ENCODE measurements around the gene RSPH6A.
"Not testable (repeated sequence)": the region's sequence is repeated elsewhere in the genome, so short reads cannot be mapped to it uniquely, and the experiment has no call there.

RSPH6A gene

DNA sequence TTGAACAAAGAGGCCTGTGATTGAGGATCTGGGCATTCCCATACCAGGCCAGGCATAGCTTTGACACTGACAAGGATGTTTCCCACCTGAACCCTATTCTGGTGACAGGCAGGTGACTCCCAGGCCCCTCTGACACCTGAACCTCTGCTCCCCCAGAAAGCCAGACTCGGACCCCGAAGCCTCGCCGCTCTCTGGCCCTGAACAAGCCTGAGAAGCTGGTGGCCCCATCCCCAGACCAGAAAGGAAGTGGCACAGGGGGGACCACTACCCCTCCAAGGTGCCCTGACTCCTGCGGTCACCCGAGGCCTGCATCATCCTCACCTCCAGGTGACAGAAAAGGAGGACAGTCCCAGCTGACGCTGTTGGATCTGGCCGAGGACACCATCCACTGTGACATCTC is 60.8 kb downstream of the RSPH6A start:
- ATAC-seq (replicated peaks): no peak
- H3K27me3 Mint-ChIP-seq: peaks cover 0 to 4% of the 10 kb centered on the region in 2 donors

DNA sequence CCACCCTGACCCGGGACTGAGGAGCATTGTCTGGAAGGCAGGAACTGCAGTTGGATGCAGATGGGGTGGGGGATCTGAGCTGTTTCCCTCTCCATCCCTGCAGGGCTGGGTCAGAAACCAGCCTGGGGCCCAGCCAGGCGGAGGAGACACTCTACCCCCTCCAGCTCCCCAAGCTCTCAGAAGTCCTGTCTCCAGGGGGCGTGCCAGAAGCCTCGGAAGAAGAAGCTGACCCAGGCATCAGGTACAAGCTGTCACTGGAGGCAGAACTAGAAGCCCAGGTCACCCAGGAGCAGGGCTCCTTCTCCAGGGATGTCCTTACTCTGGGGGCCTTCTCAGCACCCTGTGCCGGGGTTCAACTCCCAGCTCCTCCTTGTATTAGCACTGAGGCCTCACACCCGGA is 61.6 kb downstream of the RSPH6A start:
- peaks cover 0 to under 1% of the 10 kb centered on the region in 2 donors for H3K27me3 Mint-ChIP-seq
- no peak overlapping the region for H3K4me3 Mint-ChIP-seq

More for the DNA sequence above, 60.8 kb downstream of the RSPH6A start:
- Mint-ChIP-seq H3K36me3 (ENCODE audit: insufficient read depth) (no peaks in the 10 kb centered on the region), H3K27ac (no peak overlapping the region), H3K4me3 (no peak overlapping the region), H3K4me1 (ENCODE audit: low read depth in 2 of 2) (no peaks in the 10 kb centered on the region), H3K9me3 (no peaks in the 10 kb centered on the region)
- no peak for DNase-seq

DNA sequence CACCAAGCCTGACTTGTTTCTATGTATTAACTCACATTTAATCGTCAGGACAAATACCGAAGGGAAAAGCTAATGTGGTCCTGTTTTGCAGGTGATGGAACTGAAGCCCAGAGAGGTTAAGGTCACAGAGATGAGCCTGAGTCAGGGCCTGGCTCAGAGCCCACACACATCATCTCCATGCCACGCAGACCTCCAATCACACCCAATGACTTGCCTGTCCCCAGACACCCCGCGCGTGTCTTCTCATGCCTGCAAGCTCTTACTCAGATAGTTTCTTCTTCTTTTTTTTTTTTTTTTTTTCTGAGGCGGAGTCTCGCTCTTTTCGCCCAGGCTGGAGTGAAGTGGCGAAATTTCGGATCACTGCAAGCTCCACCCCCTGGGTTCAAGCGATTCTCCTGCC is 62.5 kb downstream of the RSPH6A start:
- Mint-ChIP-seq H3K9me3 (no peaks in the 10 kb centered on the region), H3K27ac (peak overlapping the region in 1 of 2 donors; percentile 39), H3K4me1 (ENCODE audit: low read depth in 2 of 2) (no peaks in the 10 kb centered on the region), H3K27me3 (peaks cover 2 to 9% of the 10 kb centered on the region in 2 donors), H3K4me3 (no peak overlapping the region), H3K36me3 (ENCODE audit: insufficient read depth) (no peaks in the 10 kb centered on the region)
- ATAC-seq (replicated peaks) (no peak), DNase-seq (no peak)

More for the DNA sequence above, 61.6 kb downstream of the RSPH6A start:
- no peaks in the 10 kb centered on the region for H3K4me1 Mint-ChIP-seq (ENCODE audit: low read depth in 2 of 2)
- no peaks in the 10 kb centered on the region for H3K36me3 Mint-ChIP-seq (ENCODE audit: insufficient read depth)
- no peaks in the 10 kb centered on the region for H3K9me3 Mint-ChIP-seq
- ATAC-seq (replicated peaks): no peak
- no peak for DNase-seq
- H3K27ac Mint-ChIP-seq: peak overlapping the region in 1 of 2 donors; percentile 39

- H3K36me3 Mint-ChIP-seq (ENCODE audit: insufficient read depth); H3K9me3 Mint-ChIP-seq; H3K27ac Mint-ChIP-seq; ATAC-seq (replicated peaks); H3K4me1 Mint-ChIP-seq (ENCODE audit: low read depth in 2 of 2); DNase-seq; H3K4me3 Mint-ChIP-seq: not testable (repeated sequence)
- H3K27me3 Mint-ChIP-seq: peaks cover 10 to 21% of the 10 kb centered on the region in 2 donors
Measured at GRCh38 chr19:45751483-45751882, 63.6 kb downstream of the RSPH6A start.

DNA sequence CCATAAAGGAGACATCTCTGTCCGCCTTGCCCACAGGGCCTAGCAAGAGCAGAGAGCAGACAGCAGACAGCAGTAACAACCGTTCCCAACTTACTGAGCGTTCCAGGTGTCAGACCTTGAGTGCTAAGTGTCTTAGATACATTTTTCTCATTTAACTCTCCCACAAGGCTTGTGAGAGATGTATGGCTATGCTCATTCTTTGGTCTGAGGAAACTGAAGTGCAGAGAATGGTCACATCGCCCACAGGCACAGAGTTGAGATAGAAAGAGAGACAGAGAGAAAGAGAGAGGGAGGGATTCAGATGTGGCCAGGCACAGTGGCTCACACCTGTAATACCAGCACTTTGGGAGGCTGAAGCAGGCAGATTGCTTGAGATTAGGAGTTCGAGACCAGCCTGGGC is 67.6 kb downstream of the RSPH6A start:
- no peak overlapping the region for H3K4me3 Mint-ChIP-seq
- no peaks in the 10 kb centered on the region for H3K36me3 Mint-ChIP-seq (ENCODE audit: insufficient read depth)
- ATAC-seq (replicated peaks) (no peak), DNase-seq (no peak)
- H3K4me1 Mint-ChIP-seq (ENCODE audit: low read depth in 2 of 2): no peaks in the 10 kb centered on the region
- H3K9me3 Mint-ChIP-seq: no peaks in the 10 kb centered on the region
- no peak overlapping the region for H3K27ac Mint-ChIP-seq
- peaks cover 10 to 46% of the 10 kb centered on the region in 2 donors for H3K27me3 Mint-ChIP-seq

GRCh38 chr19:45746866-45747265 is 68.2 kb downstream of the RSPH6A start:
- no peak overlapping the region for H3K27ac Mint-ChIP-seq
- ATAC-seq (replicated peaks) (no peak), DNase-seq (no peak)
- H3K9me3 Mint-ChIP-seq: no peaks in the 10 kb centered on the region
- no peaks in the 10 kb centered on the region for H3K36me3 Mint-ChIP-seq (ENCODE audit: insufficient read depth)
- H3K4me3 Mint-ChIP-seq: no peak overlapping the region
- no peaks in the 10 kb centered on the region for H3K4me1 Mint-ChIP-seq (ENCODE audit: low read depth in 2 of 2)
- H3K27me3 Mint-ChIP-seq: peaks cover 10 to 51% of the 10 kb centered on the region in 2 donors
